Amniotic epithelial cell (primary cell): ENCODE measurements around the gene GLDC.

Experiments
- DNase-seq: peaks from one replicate; pipeline ENCODE4 v3.0.0-alpha.2; 2010; ENCODE audit warnings: low read depth

The GLDC gene

DNA sequence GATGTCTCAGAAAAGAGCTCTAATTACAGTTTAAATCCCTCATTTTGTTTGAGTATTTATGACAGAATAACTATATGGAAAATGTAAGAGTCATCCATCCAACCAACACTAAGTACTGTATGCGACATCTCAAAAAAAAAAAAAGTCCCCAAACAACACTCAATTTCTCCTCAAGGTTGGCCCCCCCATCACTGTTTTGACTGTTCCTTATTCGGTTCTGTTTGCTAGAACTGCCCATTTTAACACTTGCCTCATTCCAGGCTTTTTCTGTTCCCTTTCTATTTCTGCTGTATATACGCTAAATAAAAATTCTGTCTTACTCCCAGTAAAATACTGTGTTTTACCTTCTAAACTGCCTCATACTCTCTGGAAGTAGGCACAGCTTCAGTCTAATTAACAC lies 25.2 kb downstream of the GLDC start:
- DNase-seq: no peak

DNA sequence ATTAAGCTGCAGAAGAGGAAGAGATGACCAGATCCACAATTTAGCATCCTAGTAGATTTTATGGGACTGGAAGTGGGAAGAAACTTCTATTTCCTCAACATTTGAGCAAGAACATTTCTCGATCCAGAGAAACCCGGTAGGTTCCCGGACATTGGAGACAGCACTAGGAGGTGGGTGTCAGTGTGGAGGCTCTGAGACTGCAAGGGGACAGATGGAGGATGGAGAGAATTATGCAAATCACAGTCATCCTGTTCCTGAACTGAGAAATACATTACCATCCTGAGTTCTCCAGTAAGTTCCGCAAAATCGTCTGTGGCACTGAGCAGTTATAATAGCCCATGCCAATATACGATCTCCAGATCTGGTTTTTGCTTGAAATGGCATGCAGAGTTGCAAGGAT lies 25.6 kb downstream of the GLDC start:
- no peak for DNase-seq

DNA sequence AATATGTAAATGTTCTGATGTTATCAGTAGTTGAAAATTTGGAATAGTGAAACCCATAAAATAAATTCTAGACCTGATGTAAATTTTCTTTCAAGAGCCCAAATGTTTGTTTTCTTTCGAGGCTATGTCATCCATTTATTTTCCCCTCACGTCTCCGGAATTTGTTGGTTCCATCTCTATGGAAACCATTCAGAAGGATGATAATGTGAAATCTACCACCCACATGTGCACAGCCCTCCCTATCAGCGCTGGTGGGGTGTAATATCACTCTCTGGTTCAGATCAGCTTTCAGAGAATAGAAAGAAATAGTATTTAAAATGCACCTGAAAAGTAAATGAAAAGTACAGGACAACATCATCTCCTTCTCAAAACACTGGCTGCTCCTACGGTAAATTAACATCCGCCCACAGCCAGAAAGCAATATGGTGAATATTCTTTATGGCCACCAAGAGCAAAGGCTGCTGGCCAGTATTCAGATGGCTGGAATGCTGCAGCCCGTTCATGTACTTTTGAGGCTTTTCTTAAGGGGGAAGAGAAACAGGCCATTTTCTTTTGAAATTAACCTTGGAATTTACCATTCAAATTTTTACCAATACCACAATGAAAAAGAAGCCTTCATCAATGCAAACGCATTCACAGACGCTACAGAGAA lies 28.5 kb downstream of the GLDC start:
- no peak for DNase-seq

DNA sequence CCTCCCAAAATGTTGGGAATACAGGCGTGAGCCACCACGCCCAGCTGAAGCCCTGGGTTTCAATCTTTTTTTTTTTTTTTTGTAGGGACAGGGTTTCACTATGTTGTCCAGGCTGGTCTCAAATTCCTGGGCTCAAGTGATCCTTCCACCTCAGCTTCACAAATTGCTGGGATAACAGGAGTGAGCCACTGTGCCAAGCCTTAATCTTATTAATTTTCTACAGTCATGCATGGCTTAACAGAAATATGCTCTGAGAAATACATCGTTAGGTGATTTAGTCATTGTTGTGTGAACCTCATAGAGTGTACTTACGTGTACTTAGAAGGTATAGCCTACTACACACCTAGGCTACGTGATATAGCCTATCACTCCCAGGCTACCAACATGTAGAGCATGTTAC lies 31.0 kb downstream of the GLDC start:
- no peak for DNase-seq

DNA sequence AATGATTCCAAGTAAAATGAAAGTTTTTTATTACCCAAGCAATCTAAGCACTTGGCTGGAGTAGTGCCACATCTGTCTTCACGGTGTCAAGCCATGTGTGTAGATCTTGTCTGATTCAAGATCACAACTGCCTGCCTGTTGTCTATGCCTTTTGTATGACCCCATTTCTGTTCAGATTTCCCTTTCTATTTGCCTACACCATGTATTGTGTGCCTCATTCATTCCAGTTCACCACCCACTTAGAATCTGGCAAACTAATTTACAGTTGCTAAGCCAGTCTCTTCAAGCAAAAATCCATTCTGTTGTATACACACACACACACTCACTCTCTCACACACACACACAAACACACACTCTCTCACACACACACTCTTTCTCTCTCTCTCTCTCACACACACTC lies 33.7 kb downstream of the GLDC start:
- no peak for DNase-seq

DNA sequence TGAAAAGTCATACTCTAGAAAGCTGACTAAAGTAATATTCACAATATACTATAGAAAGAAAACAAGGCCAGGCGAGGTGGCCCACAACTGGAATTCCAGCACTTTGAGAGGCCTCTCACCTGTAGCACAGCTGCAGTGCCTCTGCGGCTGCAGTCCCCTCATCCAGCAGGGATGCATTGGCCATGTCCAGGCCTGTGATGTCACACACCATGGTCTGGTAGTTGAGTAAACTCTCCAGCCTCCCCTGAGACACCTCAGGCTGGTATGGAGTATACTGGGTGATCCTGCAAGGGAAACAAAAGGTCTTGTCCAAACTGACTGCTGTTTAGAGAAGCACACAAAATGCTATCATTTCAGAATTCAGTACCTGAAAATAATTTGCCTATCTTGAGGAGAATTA lies 35.5 kb downstream of the GLDC start:
- DNase-seq: no peak

DNA sequence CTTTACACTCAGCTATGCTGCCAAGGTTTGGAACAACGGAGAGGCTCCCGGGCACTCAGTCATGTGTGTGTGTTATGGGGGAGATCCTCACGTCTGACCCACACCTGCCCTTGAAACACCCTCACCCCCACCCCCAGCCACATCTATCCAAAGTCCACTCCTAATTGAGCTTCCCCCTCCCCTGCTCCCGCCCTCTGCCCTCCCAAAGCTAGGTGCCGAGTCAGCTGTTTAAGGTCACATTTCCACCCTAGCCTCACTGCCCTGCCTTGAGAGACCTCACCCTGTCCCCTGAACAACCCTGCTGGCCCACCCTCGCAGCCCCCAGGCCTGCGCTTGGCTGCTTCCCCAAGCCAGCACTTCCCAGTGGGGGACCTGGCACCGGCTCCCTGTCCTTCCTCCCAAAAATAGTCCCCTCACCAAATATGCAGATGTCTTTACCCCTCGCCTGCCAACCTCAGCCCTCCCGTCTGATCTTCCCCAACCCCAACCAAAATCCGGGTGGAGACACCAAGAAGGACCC lies 36.0 kb downstream of the GLDC start:
- DNase-seq: no peak

DNA sequence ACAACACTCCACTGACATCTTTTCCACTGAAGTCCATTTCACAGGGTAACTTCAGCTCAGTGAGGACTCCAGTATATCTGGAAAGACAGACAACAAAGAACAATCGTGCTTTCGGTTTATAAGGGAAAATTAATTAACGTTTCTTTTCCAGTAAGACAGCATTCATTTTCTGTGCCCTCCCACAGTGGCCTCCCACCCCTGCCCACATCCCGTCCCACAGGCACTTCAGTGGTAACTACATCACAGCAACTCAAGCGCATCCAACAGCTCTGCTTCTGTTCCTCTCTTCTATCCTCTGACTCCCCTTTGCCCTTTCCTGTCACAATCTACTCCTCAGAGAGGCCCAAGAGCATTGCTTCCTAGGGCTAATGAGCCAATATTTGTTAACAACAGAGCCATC lies 40.3 kb downstream of the GLDC start:
- no peak for DNase-seq

DNA sequence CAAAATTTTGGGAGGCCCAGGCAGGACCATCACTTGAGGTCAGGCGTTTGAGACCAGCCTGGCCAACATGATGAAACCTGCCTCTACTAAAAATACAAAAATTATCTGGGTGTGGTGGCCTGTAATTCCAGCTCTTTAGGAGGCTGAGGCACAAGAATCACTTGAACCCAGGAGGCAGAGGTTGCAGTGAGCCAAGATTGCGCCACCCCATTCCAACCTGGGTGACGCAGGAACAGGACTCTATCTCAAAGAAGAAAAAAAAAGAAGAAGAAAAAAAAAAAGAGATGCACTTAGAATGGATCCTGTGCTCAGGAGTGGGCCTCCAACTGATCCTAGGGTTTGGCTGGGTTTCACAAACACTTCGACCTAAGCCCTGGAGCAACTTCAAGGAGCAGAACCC lies 45.1 kb downstream of the GLDC start:
- DNase-seq: no peak

DNA sequence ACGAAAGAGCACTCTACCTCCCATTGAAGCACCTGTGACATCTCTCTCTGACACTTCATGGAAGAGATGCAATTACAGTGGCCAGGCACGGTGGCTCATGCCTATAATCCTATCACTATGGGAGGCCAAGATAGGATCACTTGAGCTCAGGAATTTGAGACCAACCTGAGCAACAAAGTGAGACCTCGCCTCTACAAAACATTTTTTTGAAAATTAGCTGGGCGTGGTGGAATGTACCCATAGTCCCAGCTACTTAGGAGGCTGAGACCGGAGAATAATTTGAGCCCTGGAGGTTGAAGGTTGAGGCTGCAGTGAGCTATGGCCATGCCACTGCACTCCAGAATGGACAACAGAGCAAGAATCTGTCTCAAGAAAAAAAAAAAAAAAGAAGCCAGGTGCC lies 45.5 kb downstream of the GLDC start:
- DNase-seq: no peak

DNA sequence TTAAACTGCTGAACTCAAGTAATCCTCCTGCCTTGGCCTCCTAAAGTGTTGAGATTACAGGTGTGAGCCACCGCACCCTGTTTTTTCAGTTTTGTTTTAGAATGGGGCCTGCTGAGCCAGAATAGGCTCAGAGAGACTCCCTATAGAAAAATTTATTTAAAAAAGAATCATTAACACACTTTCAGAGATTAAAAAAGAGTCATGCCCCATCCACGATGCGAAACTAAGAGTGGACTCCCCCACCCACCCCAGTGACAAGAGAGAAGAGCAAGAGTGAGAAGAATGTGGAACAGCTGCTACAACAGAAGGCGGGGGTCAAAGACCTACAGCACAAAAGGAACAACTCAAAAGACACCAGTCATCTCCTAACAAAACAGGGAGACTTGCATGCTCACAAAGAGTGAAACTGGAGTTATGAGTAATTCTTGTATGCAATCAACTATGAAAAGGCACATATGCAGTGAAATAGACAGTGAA lies 47.2 kb downstream of the GLDC start:
- no peak for DNase-seq

DNA sequence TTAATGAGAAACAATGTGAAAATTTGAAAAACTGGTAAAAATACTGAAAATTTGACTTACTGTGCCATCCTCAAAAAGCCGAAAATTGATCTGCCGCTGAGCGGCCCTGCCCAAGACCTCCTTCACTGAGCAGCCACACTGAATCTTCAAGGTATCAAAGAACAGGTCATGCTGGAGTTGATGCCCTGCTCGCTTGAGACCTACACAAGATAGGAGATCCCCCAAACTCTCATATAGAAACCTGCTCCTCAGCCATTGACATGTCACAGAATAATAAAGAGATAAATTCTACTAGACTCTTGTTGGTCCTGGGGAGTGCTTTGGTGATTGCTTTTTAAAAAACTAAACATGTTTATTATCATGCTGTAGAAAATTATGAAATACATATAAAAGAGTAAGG lies 52.7 kb downstream of the GLDC start:
- no peak for DNase-seq

DNA sequence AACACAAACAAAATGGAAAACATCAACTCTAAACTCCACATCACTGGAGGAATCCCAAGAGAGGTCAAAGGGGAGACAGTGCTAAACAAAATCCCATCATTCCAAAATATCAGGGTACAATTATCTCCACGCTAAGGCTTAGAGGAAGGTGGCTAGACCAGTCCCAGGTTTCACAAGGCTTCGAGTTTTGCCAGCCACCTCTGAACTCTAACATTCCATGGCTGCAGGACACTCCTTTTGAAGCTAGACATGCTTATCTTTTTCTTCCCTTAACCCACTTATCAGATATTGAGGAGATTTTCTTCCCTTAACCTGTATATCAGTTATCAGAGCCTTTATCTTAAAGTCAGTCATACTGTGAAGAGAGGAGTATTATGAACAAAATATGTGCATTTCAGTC lies 53.3 kb downstream of the GLDC start:
- DNase-seq: no peak

DNA sequence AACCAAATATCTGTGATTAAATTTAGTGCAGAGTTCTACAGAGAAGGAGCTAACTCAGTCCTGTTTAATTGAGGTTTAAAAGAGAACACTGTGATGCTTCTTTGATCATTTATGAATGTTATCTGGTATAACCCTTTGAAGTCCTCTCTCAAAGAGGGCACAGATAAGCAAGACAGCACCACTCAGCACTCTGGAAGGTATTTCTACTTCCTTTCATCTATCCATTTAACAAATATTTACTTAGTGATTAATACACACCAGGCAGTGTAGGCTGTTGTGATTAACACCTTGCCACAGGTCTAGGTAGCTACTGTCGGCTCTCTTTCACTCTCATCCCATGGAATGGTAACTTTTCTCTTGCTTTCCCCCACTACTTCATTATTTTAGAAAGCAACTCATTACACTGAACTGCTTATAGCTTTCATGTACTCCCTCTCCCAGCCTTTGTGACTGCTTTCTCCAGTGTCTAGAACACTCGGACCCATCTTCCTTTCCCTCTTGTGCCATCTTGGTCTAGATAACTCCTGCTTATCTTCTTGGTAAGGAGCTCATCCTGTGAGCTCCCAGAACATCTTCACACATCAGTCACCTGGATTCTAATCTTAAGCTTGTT lies 54.7 kb downstream of the GLDC start:
- no peak for DNase-seq

DNA sequence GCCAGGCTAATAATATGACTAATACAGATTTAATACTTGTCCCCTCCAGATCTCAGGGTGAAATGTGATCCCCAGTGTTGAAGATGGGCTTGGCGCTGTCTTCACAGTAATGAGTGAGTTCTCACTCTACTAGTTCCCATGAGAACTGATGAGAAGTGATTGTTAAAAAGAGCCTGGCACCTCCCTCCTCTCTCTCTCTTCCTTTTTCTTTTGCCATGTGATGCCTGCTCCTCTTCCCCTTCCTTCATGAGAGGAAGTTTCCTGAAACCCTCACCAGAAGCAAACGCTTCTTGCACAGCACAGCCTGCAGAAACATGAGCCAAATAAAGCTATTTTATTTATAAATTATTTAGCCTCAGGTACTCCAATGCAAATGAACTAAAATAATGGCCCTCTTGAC lies 55.2 kb downstream of the GLDC start:
- DNase-seq: no peak

DNA sequence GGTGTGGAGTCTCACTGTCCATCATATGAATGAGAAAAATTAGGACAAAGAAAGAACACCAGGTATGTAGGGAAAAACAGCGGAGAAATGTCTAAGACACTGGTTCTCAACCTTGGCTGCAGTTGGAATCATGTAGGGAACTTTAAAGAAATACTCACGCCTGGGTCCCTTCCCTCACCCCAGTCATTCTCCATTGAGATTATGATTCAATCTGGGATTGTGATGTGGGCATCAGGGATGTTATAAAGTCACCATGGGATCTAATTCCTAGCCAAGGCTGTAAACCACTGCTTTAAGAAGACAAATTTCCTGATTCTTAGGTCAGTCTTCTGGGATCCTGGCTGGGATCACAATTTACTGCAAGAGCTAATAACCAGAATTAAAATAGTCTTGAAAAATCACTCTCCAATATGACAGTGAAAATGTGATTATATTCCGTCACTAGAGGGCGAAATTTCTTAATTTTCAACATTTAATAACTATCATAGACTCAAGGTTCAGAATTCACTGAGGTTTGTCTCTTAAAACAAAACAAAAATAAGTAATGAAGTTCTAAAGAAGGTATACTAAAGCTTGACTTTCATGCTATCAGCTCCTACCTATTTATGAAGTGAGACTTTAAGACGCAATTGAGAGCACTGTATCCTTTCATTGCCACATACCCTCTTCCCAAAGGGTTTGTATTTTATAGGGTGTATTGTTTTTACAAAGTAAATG lies 60.5 kb downstream of the GLDC start:
- DNase-seq: peak; percentile 41

DNA sequence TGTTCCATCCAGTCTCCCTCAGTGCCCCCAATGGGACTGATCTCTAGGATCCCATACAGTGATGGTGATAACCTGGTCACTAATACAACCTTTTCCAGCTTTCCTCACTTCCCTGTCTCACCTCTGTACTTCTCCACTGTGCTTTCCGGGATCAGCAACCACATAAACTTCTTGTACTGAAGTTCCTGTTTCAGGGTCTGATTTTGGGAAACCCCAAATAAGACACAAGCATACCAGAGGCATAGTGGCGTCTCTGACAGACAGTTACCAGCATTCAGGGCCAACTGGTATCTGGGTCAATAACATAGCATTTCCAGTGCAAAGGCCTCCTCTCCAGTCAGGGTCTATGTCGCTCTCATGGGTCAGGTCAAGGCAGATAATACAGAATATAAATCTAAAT lies 64.3 kb downstream of the GLDC start:
- DNase-seq: no peak

DNA sequence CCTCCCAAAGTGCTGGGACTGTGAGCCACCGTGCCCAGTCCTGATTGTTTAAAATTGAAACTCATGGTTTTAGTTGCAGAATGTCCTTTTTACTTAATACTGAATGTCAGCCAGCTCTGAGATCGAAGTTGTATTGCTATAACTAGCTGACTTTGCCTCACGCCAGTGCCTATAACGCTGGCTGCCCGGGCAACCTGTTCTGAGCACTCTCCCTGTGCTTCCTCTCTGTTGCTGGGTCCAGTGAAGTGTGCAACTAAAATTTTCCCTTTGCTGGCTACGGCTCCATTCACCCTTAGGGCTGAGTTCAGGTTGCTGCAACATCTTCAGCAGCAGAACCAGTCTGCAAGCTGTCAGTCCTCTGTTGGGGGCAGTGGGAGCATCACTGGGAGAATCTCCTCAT lies 65.9 kb downstream of the GLDC start:
- no peak for DNase-seq

DNA sequence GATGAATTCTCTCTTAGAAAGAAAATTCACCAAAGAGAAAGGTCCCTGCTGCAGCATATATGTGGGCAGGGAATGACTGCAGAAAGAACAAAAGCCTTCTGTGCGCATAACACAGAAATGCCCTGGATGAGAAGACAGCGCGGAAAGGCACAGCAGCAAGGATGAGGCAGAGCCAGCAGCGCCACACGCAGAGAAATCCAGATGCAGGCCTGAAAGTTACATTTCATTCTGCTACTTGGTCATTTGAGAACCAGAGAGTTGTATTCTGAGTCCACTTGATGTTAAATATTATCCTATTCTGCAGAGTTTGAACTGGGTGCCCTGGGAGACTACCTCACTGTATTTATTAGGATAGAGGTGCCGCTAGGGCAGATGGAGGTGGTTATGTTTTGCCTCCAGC lies 68.5 kb downstream of the GLDC start:
- no peak for DNase-seq

DNA sequence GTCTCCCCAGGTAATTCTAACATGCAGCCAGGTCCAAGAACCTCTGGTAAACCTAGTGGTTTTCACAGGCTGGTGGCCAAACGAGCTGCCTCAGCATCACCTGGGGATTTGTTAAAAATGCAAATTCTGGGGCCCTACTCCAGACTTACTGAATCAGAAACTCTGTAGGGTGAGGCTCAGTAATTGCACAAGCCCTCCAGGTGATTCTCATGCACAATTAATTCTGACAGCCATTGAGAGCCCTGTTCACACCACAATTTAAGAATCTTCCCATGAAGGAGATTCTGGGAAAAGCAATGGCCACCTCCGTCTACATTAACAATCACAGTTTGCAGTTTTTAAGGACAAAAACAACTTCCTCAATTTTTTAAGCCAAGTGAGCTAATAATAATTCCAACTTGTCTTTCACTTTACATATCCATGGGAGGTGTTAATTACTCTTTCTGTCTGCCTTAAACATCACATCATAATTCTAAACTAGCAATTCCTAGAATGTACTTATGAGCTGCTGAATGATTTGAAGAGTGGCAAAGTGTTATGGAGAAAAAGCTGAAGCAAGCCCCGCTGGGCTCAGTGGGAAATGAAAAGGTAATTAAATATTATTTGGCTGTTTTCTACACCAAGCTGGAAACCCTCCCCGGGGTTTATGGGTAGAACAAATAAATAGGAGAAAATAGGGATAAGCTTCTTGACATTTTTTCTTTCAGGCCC lies 70.0 kb downstream of the GLDC start:
- no peak for DNase-seq

DNA sequence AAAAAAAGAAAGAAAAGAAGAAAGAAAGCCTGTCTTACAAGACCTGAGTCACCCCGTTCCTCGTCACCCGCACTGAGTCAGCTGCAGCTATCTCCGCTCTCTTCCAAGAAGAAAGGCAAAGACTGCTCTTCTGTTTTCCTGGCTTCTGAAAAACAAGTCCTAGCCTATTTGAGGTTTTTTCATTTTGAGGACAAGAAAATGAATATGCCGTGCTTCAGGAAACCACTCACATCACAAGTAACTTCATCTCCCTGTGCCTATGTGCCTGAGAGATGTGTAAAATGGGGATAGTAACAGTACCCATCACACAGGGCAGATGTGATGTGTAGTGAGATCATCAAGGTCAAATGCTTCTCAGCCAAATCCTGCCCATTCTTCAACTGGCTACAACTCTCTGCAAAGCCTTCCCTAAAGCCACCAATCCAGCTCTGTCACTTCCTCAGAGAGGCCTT lies 78.4 kb downstream of the GLDC start:
- peak; percentile 93 for DNase-seq

DNA sequence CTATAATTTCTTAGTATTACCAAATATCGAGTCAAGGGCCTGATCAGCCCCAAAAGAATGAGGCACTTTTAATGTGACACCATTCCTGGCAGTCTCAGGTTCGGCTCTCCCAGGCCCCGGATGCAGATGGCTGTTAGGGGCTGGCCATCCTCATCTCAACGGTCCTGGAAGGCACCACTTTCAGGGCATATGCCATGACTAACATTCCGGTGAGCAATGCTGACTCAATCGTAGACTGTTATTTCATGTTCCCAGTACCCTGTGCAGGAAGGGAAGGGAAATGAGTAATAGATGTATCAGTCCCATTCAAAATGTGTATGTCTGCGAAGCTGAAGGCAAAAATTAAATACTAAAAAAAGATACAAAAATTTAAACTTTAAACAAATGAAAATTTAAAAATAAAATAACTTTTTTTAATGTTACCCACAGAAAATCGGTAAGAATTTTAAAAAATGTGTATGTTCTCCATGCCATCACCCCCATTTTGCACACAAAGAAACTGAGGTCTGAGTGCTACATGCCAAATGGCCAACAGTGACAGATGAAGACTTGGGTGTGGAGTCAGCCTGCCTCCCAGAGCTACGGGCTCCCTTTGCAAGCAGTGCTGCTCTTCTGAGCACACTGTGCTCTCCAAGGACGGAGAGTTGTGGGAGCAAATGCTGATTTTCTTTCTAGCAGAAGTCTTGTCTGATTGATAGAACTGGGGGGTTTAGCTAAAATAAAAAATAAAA lies 79.0 kb downstream of the GLDC start:
- DNase-seq: peak; percentile 95
